ENCODE data around the gene TRIO.

DNA sequence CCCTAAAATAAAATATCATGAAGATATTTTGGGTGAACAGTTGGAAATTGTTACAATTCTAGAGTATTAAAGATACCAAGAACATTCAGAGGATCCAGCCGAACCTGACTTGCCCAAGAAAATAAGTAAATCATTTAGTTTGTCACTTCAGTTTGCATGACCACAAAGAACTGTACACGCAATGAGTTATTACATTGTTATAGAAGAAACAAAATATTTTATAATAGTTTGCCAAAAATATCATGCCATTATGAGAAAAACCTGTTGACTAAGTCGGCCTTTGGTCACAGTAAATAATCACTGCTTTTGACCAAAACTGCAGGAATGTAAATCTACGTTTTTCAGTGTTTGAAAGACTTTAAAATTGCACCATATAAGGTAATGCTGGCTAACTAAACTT is 27.9 kb downstream of the TRIO start:
- TF ChIP-seq CBX5 (IDR thresholded peaks at IDR 0.05; ENCODE audit: low read depth, low read length): no peak
- TF ChIP-seq, protein P1, sequence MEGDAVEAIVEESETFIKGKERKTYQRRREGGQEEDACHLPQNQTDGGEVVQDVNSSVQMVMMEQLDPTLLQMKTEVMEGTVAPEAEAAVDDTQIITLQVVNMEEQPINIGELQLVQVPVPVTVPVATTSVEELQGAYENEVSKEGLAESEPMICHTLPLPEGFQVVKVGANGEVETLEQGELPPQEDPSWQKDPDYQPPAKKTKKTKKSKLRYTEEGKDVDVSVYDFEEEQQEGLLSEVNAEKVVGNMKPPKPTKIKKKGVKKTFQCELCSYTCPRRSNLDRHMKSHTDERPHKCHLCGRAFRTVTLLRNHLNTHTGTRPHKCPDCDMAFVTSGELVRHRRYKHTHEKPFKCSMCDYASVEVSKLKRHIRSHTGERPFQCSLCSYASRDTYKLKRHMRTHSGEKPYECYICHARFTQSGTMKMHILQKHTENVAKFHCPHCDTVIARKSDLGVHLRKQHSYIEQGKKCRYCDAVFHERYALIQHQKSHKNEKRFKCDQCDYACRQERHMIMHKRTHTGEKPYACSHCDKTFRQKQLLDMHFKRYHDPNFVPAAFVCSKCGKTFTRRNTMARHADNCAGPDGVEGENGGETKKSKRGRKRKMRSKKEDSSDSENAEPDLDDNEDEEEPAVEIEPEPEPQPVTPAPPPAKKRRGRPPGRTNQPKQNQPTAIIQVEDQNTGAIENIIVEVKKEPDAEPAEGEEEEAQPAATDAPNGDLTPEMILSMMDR (IDR thresholded peaks at IDR 0.05; ENCODE audit: control extremely low read depth in 1 of 3, insufficient read depth in 1 of 3, low read depth in 1 of 3, low read length in 3 of 3): no peak
